Neural cell (in vitro differentiated cells): ENCODE data around the gene GNAS-AS1. TPM values are rescaled to one million over a fixed set of nuclear protein-coding genes. Genes with fewer than 3 reads are reported as not detected.

Experiments used
- H2AFZ ChIP-seq: fragments of 200-600, 300-800 bp; sonication (generic), shearing (Covaris generic); 2 replicates; pipeline ENCODE4 v1.6.0; 2014; ENCODE audit warnings: low read depth, mild to moderate bottlenecking, antibody characterized with exemption, low read length, moderate library complexity
- H3F3A ChIP-seq: fragments of 200-600 bp; shearing (Covaris generic); 2 replicates; pipeline ENCODE4 v1.6.1; 2016; ENCODE audit warnings: mild to moderate bottlenecking, moderate library complexity, mixed read lengths, antibody characterized with exemption, low read length; ENCODE audit not compliant: insufficient read depth, poor library complexity, severe bottlenecking
- H3K27ac ChIP-seq: fragments of 200-600, 300-800 bp; sonication (generic), shearing (Covaris generic); 2 replicates; pipeline ENCODE4 v1.5.1; 2014; ENCODE audit warnings: mild to moderate bottlenecking, low read length, moderate library complexity
- H3K27me3 ChIP-seq: fragments of 300-800, 200-600 bp; sonication (generic), shearing (Covaris generic); 2 replicates; pipeline ENCODE4 v1.6.0; 2014; ENCODE audit warnings: mild to moderate bottlenecking, low read depth, low read length, moderate library complexity; ENCODE audit not compliant: insufficient read depth
- H3K36me3 ChIP-seq: fragments of 300-800, 200-600 bp; sonication (generic), shearing (Covaris generic); 2 replicates; pipeline ENCODE4 v1.5.1; 2014; ENCODE audit warnings: mild to moderate bottlenecking, antibody characterized with exemption, low read length, moderate library complexity; ENCODE audit not compliant: insufficient read depth
- H3K4me2 ChIP-seq: fragments of 300-800, 200-600 bp; sonication (generic), shearing (Covaris generic); 2 replicates; pipeline ENCODE4 v1.6.0; 2014; ENCODE audit warnings: mild to moderate bottlenecking, low read length
- H3K4me3 ChIP-seq: fragments of 300-800, 200-600 bp; sonication (generic), shearing (Covaris generic); 2 replicates; pipeline ENCODE4 v1.5.1; 2014; ENCODE audit warnings: mild to moderate bottlenecking, low read length, moderate library complexity
- H3K79me2 ChIP-seq: fragments of 200-600 bp; shearing (Covaris generic); replicated peaks from 2 replicates; pipeline ENCODE4 v1.6.0; 2014; ENCODE audit warnings: mild to moderate bottlenecking, low read length, moderate library complexity; ENCODE audit not compliant: insufficient read depth
- H3K9ac ChIP-seq: fragments of 300-800, 200-600 bp; sonication (generic), shearing (Covaris generic); 2 replicates; pipeline ENCODE4 v1.6.1; 2016; ENCODE audit warnings: mild to moderate bottlenecking, low read length, mixed read lengths
- H3K9me2 ChIP-seq: fragments of 200-600 bp; shearing (Covaris generic); 2 replicates; pipeline ENCODE4 v1.6.1; 2016; ENCODE audit warnings: mild to moderate bottlenecking, low read length, mixed read lengths; ENCODE audit not compliant: insufficient read depth
- H3K9me3 ChIP-seq: fragments of 200-600, 300-800 bp; sonication (generic), shearing (Covaris generic); 2 replicates; pipeline ENCODE4 v1.6.1; 2016; ENCODE audit warnings: mild to moderate bottlenecking, mixed run types, low read length, moderate library complexity, mixed read lengths
- H4K20me1 ChIP-seq: fragments of 200-600 bp; shearing (Covaris generic); 2 replicates; pipeline ENCODE4 v1.6.1; 2016; ENCODE audit warnings: mild to moderate bottlenecking, mixed run types; ENCODE audit not compliant: insufficient read depth
- EP300 ChIP-seq: fragments of 450-650 bp; conservative IDR thresholded peaks from 2 replicates; pipeline ENCODE4 v1.6.1; 2014; ENCODE audit warnings: antibody characterized with exemption, mild to moderate bottlenecking, moderate library complexity; ENCODE audit not compliant: poor library complexity, severe bottlenecking
- EZH2 ChIP-seq: fragments of 200-600, 300-800 bp; shearing (Covaris generic), sonication (generic); IDR thresholded peaks from 2 replicates; pipeline ENCODE4 v1.6.1; 2014; ENCODE audit warnings: antibody characterized with exemption, low read length, borderline replicate concordance, mild to moderate bottlenecking; ENCODE audit not compliant: insufficient read depth, poor library complexity, severe bottlenecking
- MXI1 ChIP-seq: fragments of 450-650 bp; conservative IDR thresholded peaks from 2 replicates; pipeline ENCODE4 v1.6.1; 2014; ENCODE audit warnings: antibody characterized with exemption, mild to moderate bottlenecking; ENCODE audit not compliant: poor library complexity, severe bottlenecking
- POLR2AphosphoS5 ChIP-seq: IDR thresholded peaks from 2 replicates; pipeline ENCODE4 v1.6.1; 2012
- TAF1 ChIP-seq: IDR thresholded peaks from 2 replicates; pipeline ENCODE4 v1.6.1; 2012; ENCODE audit warnings: low read depth
- polyA plus RNA-seq: library from polyadenylated mRNA; depleted of rRNA; stranded (reverse); fragments of >200 nt; gene quantifications from 2 replicates; pipeline ENCODE4 v1.2.3, GENCODE V29; 2014
- TF ChIP-seq, protein P1 (sequence below): fragments of 450-650 bp; IDR thresholded peaks from 2 replicates; pipeline ENCODE4 v1.5.1; 2014; ENCODE audit warnings: antibody characterized with exemption, mild to moderate bottlenecking, moderate library complexity; ENCODE audit not compliant: poor library complexity, severe bottlenecking
- TF ChIP-seq, protein P2 (sequence below): IDR thresholded peaks from 2 replicates; pipeline ENCODE4 v1.6.1; 2012; ENCODE audit warnings: borderline replicate concordance

Gene GNAS-AS1
- polyA plus RNA-seq, 1 donor from 2014 or later: not detected

GRCh38 chr20:58883241-58883691 lies 32.6 kb upstream of the GNAS-AS1 start:
- Histone ChIP-seq H3K79me2 (no peaks in the 10 kb centered on the region), H3K9ac (no peak overlapping the region), H3K27ac (no peak overlapping the region), H4K20me1 (no peaks in the 10 kb centered on the region), H3K4me2 (no peak overlapping the region), H3K9me3 (no peaks in the 10 kb centered on the region), H3K9me2 (no peaks in the 10 kb centered on the region), H3F3A (no peaks in the 10 kb centered on the region), H2AFZ (no peak overlapping the region), H3K36me3 (no peaks in the 10 kb centered on the region), H3K27me3 (no peaks in the 10 kb centered on the region), H3K4me3 (no peak overlapping the region)
- TF ChIP-seq EP300: no peak
- TF ChIP-seq, protein P1, sequence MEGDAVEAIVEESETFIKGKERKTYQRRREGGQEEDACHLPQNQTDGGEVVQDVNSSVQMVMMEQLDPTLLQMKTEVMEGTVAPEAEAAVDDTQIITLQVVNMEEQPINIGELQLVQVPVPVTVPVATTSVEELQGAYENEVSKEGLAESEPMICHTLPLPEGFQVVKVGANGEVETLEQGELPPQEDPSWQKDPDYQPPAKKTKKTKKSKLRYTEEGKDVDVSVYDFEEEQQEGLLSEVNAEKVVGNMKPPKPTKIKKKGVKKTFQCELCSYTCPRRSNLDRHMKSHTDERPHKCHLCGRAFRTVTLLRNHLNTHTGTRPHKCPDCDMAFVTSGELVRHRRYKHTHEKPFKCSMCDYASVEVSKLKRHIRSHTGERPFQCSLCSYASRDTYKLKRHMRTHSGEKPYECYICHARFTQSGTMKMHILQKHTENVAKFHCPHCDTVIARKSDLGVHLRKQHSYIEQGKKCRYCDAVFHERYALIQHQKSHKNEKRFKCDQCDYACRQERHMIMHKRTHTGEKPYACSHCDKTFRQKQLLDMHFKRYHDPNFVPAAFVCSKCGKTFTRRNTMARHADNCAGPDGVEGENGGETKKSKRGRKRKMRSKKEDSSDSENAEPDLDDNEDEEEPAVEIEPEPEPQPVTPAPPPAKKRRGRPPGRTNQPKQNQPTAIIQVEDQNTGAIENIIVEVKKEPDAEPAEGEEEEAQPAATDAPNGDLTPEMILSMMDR: no peak
- no peak for TF ChIP-seq POLR2AphosphoS5
- TF ChIP-seq, protein P2, sequence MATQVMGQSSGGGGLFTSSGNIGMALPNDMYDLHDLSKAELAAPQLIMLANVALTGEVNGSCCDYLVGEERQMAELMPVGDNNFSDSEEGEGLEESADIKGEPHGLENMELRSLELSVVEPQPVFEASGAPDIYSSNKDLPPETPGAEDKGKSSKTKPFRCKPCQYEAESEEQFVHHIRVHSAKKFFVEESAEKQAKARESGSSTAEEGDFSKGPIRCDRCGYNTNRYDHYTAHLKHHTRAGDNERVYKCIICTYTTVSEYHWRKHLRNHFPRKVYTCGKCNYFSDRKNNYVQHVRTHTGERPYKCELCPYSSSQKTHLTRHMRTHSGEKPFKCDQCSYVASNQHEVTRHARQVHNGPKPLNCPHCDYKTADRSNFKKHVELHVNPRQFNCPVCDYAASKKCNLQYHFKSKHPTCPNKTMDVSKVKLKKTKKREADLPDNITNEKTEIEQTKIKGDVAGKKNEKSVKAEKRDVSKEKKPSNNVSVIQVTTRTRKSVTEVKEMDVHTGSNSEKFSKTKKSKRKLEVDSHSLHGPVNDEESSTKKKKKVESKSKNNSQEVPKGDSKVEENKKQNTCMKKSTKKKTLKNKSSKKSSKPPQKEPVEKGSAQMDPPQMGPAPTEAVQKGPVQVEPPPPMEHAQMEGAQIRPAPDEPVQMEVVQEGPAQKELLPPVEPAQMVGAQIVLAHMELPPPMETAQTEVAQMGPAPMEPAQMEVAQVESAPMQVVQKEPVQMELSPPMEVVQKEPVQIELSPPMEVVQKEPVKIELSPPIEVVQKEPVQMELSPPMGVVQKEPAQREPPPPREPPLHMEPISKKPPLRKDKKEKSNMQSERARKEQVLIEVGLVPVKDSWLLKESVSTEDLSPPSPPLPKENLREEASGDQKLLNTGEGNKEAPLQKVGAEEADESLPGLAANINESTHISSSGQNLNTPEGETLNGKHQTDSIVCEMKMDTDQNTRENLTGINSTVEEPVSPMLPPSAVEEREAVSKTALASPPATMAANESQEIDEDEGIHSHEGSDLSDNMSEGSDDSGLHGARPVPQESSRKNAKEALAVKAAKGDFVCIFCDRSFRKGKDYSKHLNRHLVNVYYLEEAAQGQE: no peak

- Histone ChIP-seq H3K4me2 (no peak overlapping the region), H3K9me2 (no peaks in the 10 kb centered on the region), H3K36me3 (no peaks in the 10 kb centered on the region), H3K27ac (no peak overlapping the region), H4K20me1 (no peaks in the 10 kb centered on the region), H3K9ac (no peak overlapping the region), H3K4me3 (no peak overlapping the region), H3F3A (no peaks in the 10 kb centered on the region), H3K79me2 (no peaks in the 10 kb centered on the region), H3K27me3 (no peaks in the 10 kb centered on the region), H2AFZ (no peak overlapping the region), H3K9me3 (no peaks in the 10 kb centered on the region)
- TF ChIP-seq EZH2: no peak
- TF ChIP-seq TAF1: no peak
- TF ChIP-seq MXI1: no peak
Measured at GRCh38 chr20:58882704-58883089, 32.0 kb upstream of the GNAS-AS1 start.

GRCh38 chr20:58880994-58881752 lies 30.5 kb upstream of the GNAS-AS1 start:
- H3K9ac ChIP-seq: no peak overlapping the region
- no peaks in the 10 kb centered on the region for H3K9me3 ChIP-seq
- H2AFZ ChIP-seq: no peak overlapping the region
- H3K27ac ChIP-seq: no peak overlapping the region
- H3K36me3 ChIP-seq: no peaks in the 10 kb centered on the region
- H4K20me1 ChIP-seq: no peaks in the 10 kb centered on the region
- TF ChIP-seq, protein P1: peak; percentile 12
- TF ChIP-seq EP300: no peak
- no peak overlapping the region for H3K4me3 ChIP-seq
- H3K4me2 ChIP-seq: no peak overlapping the region
- no peaks in the 10 kb centered on the region for H3K9me2 ChIP-seq
- no peaks in the 10 kb centered on the region for H3K79me2 ChIP-seq
- H3K27me3 ChIP-seq: no peaks in the 10 kb centered on the region
- peaks cover 2% of the 10 kb centered on the region for H3F3A ChIP-seq
